ENCODE results near the gene MAML3. TPM values are rescaled to one million over a fixed set of nuclear protein-coding genes. Genes with fewer than 3 reads are reported as not detected.
"Not testable (repeated sequence)": the region's sequence is repeated elsewhere in the genome, so short reads cannot be mapped to it uniquely, and the experiment has no call there.

Gene MAML3
- total RNA-seq, 1 donor from 2014 or later: 4.0 TPM

GRCh38 chr4:139698167-139698925 lies 455.6 kb downstream of the MAML3 start:
- DNase-seq (ENCODE audit: low read depth in 2 of 2): not testable (repeated sequence)

- no peak for DNase-seq (ENCODE audit: low read depth in 2 of 2)
These were observed 457.5 kb downstream of the MAML3 start for GRCh38 chr4:139696491-139696890.

GRCh38 chr4:139694522-139695107 lies 459.4 kb downstream of the MAML3 start:
- DNase-seq (ENCODE audit: low read depth in 2 of 2): no peak

GRCh38 chr4:139692309-139693012 lies 461.5 kb downstream of the MAML3 start:
- peak in 1 of 2 donors; percentile 24 for DNase-seq (ENCODE audit: low read depth in 2 of 2)

- no peak for DNase-seq (ENCODE audit: low read depth in 2 of 2)
These were observed 463.6 kb downstream of the MAML3 start for GRCh38 chr4:139690419-139690818.

GRCh38 chr4:139689093-139689722 lies 464.8 kb downstream of the MAML3 start:
- peak in 1 of 2 donors; percentile 32 for DNase-seq (ENCODE audit: low read depth in 2 of 2)

- no peak for DNase-seq (ENCODE audit: low read depth in 2 of 2)
These were observed 467.0 kb downstream of the MAML3 start for GRCh38 chr4:139686988-139687387.

- DNase-seq (ENCODE audit: low read depth in 2 of 2): no peak
These were observed 467.9 kb downstream of the MAML3 start for GRCh38 chr4:139686130-139686529.

- DNase-seq (ENCODE audit: low read depth in 2 of 2): peak in 1 of 2 donors; percentile 7
These were observed 468.8 kb downstream of the MAML3 start for GRCh38 chr4:139685180-139685579.

- no peak for DNase-seq (ENCODE audit: low read depth in 2 of 2)
These were observed 469.6 kb downstream of the MAML3 start for GRCh38 chr4:139684351-139684750.

- DNase-seq (ENCODE audit: low read depth in 2 of 2): peak in 1 of 2 donors; percentile 20
These were observed 471.2 kb downstream of the MAML3 start for GRCh38 chr4:139682741-139683151.

- DNase-seq (ENCODE audit: low read depth in 2 of 2): no peak
These were observed 471.7 kb downstream of the MAML3 start for GRCh38 chr4:139682309-139682708.

- DNase-seq (ENCODE audit: low read depth in 2 of 2): no peak
These were observed 476.9 kb downstream of the MAML3 start for GRCh38 chr4:139676913-139677585.

- DNase-seq (ENCODE audit: low read depth in 2 of 2): no peak
These were observed 477.6 kb downstream of the MAML3 start for GRCh38 chr4:139676365-139676764.

GRCh38 chr4:139675651-139676050 lies 478.3 kb downstream of the MAML3 start:
- DNase-seq (ENCODE audit: low read depth in 2 of 2): no peak

- DNase-seq (ENCODE audit: low read depth in 2 of 2): no peak
These were observed 479.0 kb downstream of the MAML3 start for GRCh38 chr4:139674875-139675550.

- no peak for DNase-seq (ENCODE audit: low read depth in 2 of 2)
These were observed 481.3 kb downstream of the MAML3 start for GRCh38 chr4:139672732-139673131.

GRCh38 chr4:139672215-139672614 lies 481.8 kb downstream of the MAML3 start:
- DNase-seq (ENCODE audit: low read depth in 2 of 2): peak in 1 of 2 donors; percentile 61

- no peak for DNase-seq (ENCODE audit: low read depth in 2 of 2)
These were observed 483.2 kb downstream of the MAML3 start for GRCh38 chr4:139670775-139671174.

GRCh38 chr4:139669890-139670289 lies 484.1 kb downstream of the MAML3 start:
- no peak for DNase-seq (ENCODE audit: low read depth in 2 of 2)

GRCh38 chr4:139669335-139669734 lies 484.6 kb downstream of the MAML3 start:
- DNase-seq (ENCODE audit: low read depth in 2 of 2): no peak

Data from lung microvascular endothelial cell (primary cell).